Measurements from ENCODE around the gene FAM47E. TPM values are rescaled to one million over a fixed set of nuclear protein-coding genes. Genes with fewer than 3 reads are reported as not detected.
A peak's percentile ranks its signal among the peaks of the same experiment; 100 is the strongest.
"Not testable (repeated sequence)": the region's sequence is repeated elsewhere in the genome, so short reads cannot be mapped to it uniquely, and the experiment has no call there.

Gene FAM47E
- total RNA-seq, 3 donors from 2014 or later (not counting 1 experiment from before 2014, with no cell fraction given): 0.21 to 0.85 TPM; not detected in 1

DNA sequence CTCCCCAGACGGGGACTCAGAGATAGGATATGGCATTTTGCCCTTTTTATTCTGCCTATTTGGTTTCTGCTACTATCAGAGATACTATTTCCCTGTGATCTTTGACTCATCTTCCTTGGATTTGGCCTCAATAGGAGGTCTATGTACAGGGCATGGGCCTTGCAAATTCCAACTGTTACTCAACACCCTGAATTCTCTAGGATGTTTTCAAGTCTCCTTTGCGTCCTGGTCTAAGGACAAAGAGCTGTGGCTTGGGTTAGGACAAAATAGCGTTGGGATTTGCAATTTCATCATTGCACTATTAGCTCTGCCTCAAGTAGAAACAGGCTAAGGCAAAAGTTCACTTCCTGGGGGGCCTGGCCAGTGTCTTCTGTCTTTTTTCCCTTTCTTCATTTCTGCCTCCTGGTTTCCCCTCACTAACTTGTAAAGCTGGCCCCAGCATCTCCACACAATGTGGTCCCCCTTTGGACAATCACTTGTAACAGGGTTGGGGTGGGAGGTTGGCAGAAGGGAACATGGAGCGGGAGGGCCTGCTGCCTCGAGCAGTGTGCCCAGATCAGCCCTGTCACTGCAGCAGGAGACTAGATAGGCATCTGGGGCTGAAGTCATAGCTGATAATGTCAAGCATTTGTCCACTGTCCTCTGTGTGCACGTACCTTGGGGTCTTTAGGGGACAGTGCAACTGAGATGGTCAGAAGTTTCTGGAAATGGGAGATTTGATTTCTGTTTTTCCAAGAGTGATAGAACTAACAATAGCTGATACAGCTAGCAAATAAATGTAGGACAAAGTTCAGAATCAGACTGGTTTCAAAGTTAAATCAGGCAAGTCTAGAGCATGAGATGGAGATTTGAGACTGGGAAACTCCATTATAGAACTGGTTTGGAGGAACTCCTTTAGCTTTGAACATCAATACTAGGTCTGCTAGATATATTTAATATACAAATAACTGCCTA is 29.2 kb downstream of the FAM47E start:
- ATAC-seq (no peak), DNase-seq (no peak)
- H3K4me3 ChIP-seq (ENCODE audit: low read length): no peak overlapping the region
- H3K27me3 Mint-ChIP-seq (ENCODE audit: low read depth in 2 of 2): peaks cover 41 to 69% of the 10 kb centered on the region in 2 donors
- no peak overlapping the region for H3K4me3 Mint-ChIP-seq
- H3K9me3 ChIP-seq (ENCODE audit: control insufficient read depth, insufficient read depth, low read length): no peaks in the 10 kb centered on the region
- no peaks in the 10 kb centered on the region for H3K36me3 Mint-ChIP-seq
- H3K27ac ChIP-seq (ENCODE audit: low read length): no peak overlapping the region
- H3K9me3 Mint-ChIP-seq: no peaks in the 10 kb centered on the region
- H3K27ac Mint-ChIP-seq: no peak overlapping the region
- peaks cover 12% of the 10 kb centered on the region for H3K4me1 ChIP-seq (ENCODE audit: control insufficient read depth, insufficient read depth, low read length)
- 83% methylated on average over 6 of the region's 6 CpGs for WGBS (ENCODE audit: insufficient coverage)
- no peaks in the 10 kb centered on the region for H3K36me3 ChIP-seq (ENCODE audit: control insufficient read depth, insufficient read depth, low read length)
- peaks cover 21 to 28% of the 10 kb centered on the region in 2 donors for H3K4me1 Mint-ChIP-seq
- H3K27me3 ChIP-seq (ENCODE audit: control insufficient read depth, insufficient read depth, low read length): peaks cover 10% of the 10 kb centered on the region
- TF ChIP-seq, protein P1, sequence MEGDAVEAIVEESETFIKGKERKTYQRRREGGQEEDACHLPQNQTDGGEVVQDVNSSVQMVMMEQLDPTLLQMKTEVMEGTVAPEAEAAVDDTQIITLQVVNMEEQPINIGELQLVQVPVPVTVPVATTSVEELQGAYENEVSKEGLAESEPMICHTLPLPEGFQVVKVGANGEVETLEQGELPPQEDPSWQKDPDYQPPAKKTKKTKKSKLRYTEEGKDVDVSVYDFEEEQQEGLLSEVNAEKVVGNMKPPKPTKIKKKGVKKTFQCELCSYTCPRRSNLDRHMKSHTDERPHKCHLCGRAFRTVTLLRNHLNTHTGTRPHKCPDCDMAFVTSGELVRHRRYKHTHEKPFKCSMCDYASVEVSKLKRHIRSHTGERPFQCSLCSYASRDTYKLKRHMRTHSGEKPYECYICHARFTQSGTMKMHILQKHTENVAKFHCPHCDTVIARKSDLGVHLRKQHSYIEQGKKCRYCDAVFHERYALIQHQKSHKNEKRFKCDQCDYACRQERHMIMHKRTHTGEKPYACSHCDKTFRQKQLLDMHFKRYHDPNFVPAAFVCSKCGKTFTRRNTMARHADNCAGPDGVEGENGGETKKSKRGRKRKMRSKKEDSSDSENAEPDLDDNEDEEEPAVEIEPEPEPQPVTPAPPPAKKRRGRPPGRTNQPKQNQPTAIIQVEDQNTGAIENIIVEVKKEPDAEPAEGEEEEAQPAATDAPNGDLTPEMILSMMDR (IDR thresholded peaks at IDR 0.05): no peak
- intact Hi-C loops (cut with micrococcal nuclease): no loop called here

DNA sequence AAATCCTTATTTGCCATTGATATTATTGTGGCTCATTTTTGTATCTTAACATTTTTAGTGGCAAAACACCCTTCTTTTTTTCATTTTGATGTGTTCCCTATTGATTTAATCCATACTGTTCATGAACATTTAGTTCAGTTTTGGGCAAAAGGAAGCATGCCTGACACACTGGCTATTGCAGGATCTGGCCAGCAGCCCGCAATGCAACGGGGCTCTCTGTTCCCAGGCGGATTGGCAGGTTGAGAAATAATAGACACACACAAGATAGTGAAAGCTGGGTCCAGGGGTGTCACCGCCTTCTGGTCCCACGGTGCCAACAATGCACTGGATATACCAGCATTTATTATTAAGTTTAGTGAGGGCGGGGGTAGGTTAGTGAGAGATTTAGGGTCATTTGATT is 30.1 kb downstream of the FAM47E start:
- H3K4me3 Mint-ChIP-seq; H3K4me3 ChIP-seq (ENCODE audit: low read length); H3K27me3 ChIP-seq (ENCODE audit: control insufficient read depth, insufficient read depth, low read length); H3K36me3 Mint-ChIP-seq; H3K36me3 ChIP-seq (ENCODE audit: control insufficient read depth, insufficient read depth, low read length); H3K9me3 ChIP-seq (ENCODE audit: control insufficient read depth, insufficient read depth, low read length); DNase-seq; H3K27ac ChIP-seq (ENCODE audit: low read length); intact Hi-C loops (cut with micrococcal nuclease); ATAC-seq; H3K27ac Mint-ChIP-seq; H3K9me3 Mint-ChIP-seq; H3K4me1 ChIP-seq (ENCODE audit: control insufficient read depth, insufficient read depth, low read length): not testable (repeated sequence)
- 90% methylated on average over 3 of the region's 6 CpGs for WGBS (ENCODE audit: insufficient coverage)
- Mint-ChIP-seq H3K4me1 (peaks cover 13 to 19% of the 10 kb centered on the region in 2 donors), H3K27me3 (ENCODE audit: low read depth in 2 of 2) (peaks cover 35 to 62% of the 10 kb centered on the region in 2 donors)

DNA sequence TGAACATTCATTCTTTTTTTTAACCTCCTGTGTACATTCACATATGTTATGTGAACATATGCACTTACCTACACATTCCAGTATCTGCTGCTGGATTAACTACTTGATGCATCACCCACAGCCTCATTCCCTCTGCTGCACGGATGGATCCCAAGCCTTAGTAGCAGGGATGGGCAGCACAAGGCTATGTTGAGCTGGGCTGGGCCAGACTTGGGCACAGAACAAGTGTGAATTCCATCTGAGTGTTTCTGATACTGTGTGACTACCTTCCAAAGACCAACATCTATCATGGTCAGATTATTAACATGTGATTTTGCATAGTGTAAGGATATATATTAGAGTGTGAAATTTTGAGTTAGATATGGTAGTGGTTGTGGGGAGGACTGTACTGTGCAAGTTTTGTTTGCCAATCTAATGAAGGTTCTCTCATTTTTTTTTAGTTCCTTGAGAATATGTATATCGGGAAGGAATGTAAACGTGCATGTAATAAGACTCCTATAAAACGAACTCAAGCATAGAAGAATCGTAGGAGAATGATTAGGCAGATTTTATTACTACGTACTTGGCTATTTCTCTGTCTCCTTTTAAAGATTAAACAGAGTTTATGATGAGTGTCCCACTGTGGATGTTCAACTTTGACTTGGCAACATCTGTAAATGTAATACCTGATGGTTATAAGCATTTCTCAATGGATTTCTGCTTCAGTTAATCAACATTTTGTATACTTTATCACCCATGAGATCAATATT is 31.6 kb downstream of the FAM47E start:
- TF ChIP-seq, protein P1 (IDR thresholded peaks at IDR 0.05): no peak
- no peak overlapping the region for H3K27ac Mint-ChIP-seq
- no peak overlapping the region for H3K27ac ChIP-seq (ENCODE audit: low read length)
- H3K9me3 ChIP-seq (ENCODE audit: control insufficient read depth, insufficient read depth, low read length): no peaks in the 10 kb centered on the region
- no peaks in the 10 kb centered on the region for H3K9me3 Mint-ChIP-seq
- no peak for DNase-seq
- no peaks in the 10 kb centered on the region for H3K4me1 ChIP-seq (ENCODE audit: control insufficient read depth, insufficient read depth, low read length)
- intact Hi-C loops (cut with micrococcal nuclease): no loop called here
- H3K36me3 ChIP-seq (ENCODE audit: control insufficient read depth, insufficient read depth, low read length): no peaks in the 10 kb centered on the region
- H3K4me3 ChIP-seq (ENCODE audit: low read length): no peak overlapping the region
- peaks cover 6 to 7% of the 10 kb centered on the region in 2 donors for H3K4me1 Mint-ChIP-seq
- H3K4me3 Mint-ChIP-seq: no peak overlapping the region
- ATAC-seq: no peak
- no peaks in the 10 kb centered on the region for H3K36me3 Mint-ChIP-seq
- WGBS (ENCODE audit: insufficient coverage): 95% methylated on average over 6 of the region's 6 CpGs
- peaks cover 3% of the 10 kb centered on the region for H3K27me3 ChIP-seq (ENCODE audit: control insufficient read depth, insufficient read depth, low read length)
- peaks cover 33 to 48% of the 10 kb centered on the region in 2 donors for H3K27me3 Mint-ChIP-seq (ENCODE audit: low read depth in 2 of 2)

DNA sequence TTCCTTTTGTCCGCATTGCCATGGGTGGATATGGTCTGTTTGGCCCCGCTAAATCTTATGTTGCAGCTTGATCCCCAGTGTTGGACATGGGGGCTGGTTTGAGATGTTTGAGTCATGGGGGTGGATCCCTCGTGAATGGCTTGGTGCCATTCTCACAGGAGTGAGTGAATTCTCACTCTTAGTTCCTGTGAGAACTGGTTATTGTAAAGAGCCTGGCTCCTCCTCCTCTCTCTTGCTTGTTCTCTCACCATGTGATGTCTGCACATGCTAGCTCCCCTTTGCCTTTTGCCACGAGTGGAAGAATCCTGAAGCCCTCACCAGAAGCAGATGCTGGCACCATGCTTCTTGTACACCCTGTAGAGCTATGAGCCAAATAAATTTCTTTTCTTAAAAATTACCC is 32.4 kb downstream of the FAM47E start:
- DNase-seq (no peak), ATAC-seq (peak; percentile 72 to 93 (median 91))
- WGBS (ENCODE audit: insufficient coverage): 77% methylated on average over 4 of the region's 4 CpGs
- Mint-ChIP-seq H3K9me3 (no peaks in the 10 kb centered on the region), H3K27ac (no peak overlapping the region), H3K36me3 (no peaks in the 10 kb centered on the region), H3K4me1 (peaks cover 6 to 7% of the 10 kb centered on the region in 2 donors), H3K27me3 (ENCODE audit: low read depth in 2 of 2) (peaks cover 30 to 48% of the 10 kb centered on the region in 2 donors), H3K4me3 (no peak overlapping the region)
- Histone ChIP-seq H3K4me3 (ENCODE audit: low read length) (no peak overlapping the region), H3K9me3 (ENCODE audit: control insufficient read depth, insufficient read depth, low read length) (no peaks in the 10 kb centered on the region), H3K36me3 (ENCODE audit: control insufficient read depth, insufficient read depth, low read length) (no peaks in the 10 kb centered on the region), H3K4me1 (ENCODE audit: control insufficient read depth, insufficient read depth, low read length) (no peaks in the 10 kb centered on the region), H3K27me3 (ENCODE audit: control insufficient read depth, insufficient read depth, low read length) (no peaks in the 10 kb centered on the region), H3K27ac (ENCODE audit: low read length) (no peak overlapping the region)
- intact Hi-C loops (cut with micrococcal nuclease): no loop called here
- TF ChIP-seq, protein P1 (IDR thresholded peaks at IDR 0.05): no peak

DNA sequence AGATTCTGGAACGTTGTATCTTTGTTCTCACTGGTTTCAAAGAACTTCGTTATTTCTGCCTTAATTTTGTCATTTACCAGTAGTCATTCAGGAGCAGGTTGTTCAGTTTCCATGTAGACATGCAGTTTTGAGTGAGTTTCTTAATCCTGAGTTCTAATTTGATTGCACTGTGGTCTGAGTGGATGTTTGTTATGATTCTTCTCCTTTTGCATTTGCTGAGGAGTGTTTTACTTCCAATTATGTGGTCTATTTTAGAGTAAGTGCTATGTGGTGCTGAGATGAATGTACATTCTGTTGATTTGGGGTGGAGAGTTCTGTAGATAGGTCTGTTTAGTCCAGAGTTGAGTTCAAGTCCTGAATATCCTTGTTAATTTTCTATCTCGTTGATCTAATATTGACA is 36.3 kb downstream of the FAM47E start:
- H3K27ac Mint-ChIP-seq; intact Hi-C loops (cut with micrococcal nuclease): not testable (repeated sequence)

More for the DNA sequence above, 36.3 kb downstream of the FAM47E start:
- H3K36me3 Mint-ChIP-seq; H3K4me1 ChIP-seq (ENCODE audit: control insufficient read depth, insufficient read depth, low read length); H3K27me3 ChIP-seq (ENCODE audit: control insufficient read depth, insufficient read depth, low read length); H3K4me3 Mint-ChIP-seq; H3K27ac ChIP-seq (ENCODE audit: low read length); H3K36me3 ChIP-seq (ENCODE audit: control insufficient read depth, insufficient read depth, low read length); ATAC-seq; DNase-seq; H3K9me3 ChIP-seq (ENCODE audit: control insufficient read depth, insufficient read depth, low read length); H3K9me3 Mint-ChIP-seq; H3K4me1 Mint-ChIP-seq; H3K4me3 ChIP-seq (ENCODE audit: low read length): not testable (repeated sequence)
- 60% methylated on average over 3 of the region's 3 CpGs for WGBS (ENCODE audit: insufficient coverage)
- peaks cover 23 to 34% of the 10 kb centered on the region in 2 donors for H3K27me3 Mint-ChIP-seq (ENCODE audit: low read depth in 2 of 2)

All from natural killer cell (primary cell).